GM13976 (cell line): Measurements from ENCODE around the gene RYR1.
A peak's percentile ranks its signal among the peaks of the same experiment; 100 is the strongest.

Source experiments
- DNase-seq: peaks from one replicate; pipeline ENCODE4 v3.0.0; 2012; ENCODE audit warnings: low spot score
- in situ Hi-C: fragments of 300-500 bp; cut with MboI; formaldehyde crosslinking; loops from one replicate; pipeline ENCODE4 v1.12.0; 2022; ENCODE audit warnings: low sequenced_read_pairs, mixed read lengths, inconsistent platforms; ENCODE audit not compliant: unreplicated experiment
- TF ChIP-seq, protein P1 (sequence below): IDR thresholded peaks from 2 replicates; pipeline ENCODE4 v1.5.1; 2012; ENCODE audit warnings: borderline replicate concordance, mild to moderate bottlenecking; ENCODE audit not compliant: insufficient read depth; ENCODE audit errors: extremely low read depth, missing control alignments, control extremely low read depth

RYR1 gene

DNA sequence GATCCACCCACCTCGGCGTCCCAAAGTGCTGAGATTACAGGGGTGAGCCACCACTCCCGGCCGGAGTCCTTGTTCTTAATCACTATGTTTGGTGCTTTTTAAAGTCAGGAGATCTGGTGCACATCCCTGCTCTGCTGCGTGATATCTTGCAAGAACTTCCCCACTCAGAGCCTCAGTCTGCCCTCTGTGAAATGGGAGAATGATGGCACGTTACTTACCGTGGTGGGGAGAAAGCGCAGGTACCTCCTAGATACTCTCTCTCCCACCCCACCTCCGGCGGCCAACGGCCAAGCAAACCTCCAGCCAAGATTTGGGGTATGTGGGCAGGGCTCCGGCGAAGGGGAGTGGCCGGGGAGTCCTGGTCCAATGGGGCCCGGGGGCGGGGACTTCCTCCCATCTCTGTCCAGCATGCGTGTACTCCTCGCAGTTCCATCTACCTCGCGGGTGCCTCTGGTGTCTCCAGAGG lies at the start of gene RYR1:
TSS of gene RYR1 (plus strand) at position 424 of the 466 bp plus-strand sequence. CDS start 139 bp downstream, outside the sequence.
- TF ChIP-seq, protein P1, sequence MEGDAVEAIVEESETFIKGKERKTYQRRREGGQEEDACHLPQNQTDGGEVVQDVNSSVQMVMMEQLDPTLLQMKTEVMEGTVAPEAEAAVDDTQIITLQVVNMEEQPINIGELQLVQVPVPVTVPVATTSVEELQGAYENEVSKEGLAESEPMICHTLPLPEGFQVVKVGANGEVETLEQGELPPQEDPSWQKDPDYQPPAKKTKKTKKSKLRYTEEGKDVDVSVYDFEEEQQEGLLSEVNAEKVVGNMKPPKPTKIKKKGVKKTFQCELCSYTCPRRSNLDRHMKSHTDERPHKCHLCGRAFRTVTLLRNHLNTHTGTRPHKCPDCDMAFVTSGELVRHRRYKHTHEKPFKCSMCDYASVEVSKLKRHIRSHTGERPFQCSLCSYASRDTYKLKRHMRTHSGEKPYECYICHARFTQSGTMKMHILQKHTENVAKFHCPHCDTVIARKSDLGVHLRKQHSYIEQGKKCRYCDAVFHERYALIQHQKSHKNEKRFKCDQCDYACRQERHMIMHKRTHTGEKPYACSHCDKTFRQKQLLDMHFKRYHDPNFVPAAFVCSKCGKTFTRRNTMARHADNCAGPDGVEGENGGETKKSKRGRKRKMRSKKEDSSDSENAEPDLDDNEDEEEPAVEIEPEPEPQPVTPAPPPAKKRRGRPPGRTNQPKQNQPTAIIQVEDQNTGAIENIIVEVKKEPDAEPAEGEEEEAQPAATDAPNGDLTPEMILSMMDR, result no peak
- in situ Hi-C loops, result no loop called here
- DNase-seq, result peak; percentile 91

GRCh38 chr19:38383743-38384142 lies 49.7 kb upstream of the RYR1 start:
- DNase-seq, result no peak
- TF ChIP-seq, protein P1, result no peak
- in situ Hi-C loops, result no loop called here

- no peak for DNase-seq
- in situ Hi-C loops, result no loop called here
- TF ChIP-seq, protein P1, result no peak
Measured at GRCh38 chr19:38384209-38385027, 49.1 kb upstream of the RYR1 start.

- in situ Hi-C loops, result no loop called here
- TF ChIP-seq, protein P1, result no peak
- no peak for DNase-seq
Measured at GRCh38 chr19:38385057-38385803, 48.3 kb upstream of the RYR1 start.

GRCh38 chr19:38385804-38386257 lies 47.7 kb upstream of the RYR1 start:
- peak; percentile 46 for DNase-seq
- TF ChIP-seq, protein P1, result no peak
- in situ Hi-C loops, result no loop called here

- TF ChIP-seq, protein P1, result no peak
- in situ Hi-C loops, result no loop called here
Measured at GRCh38 chr19:38386300-38386970, 47.1 kb upstream of the RYR1 start.

More at GRCh38 chr19:38386300-38386970, 47.1 kb upstream of the RYR1 start:
- no peak for DNase-seq
